Fibroblast of skin of right biceps (primary cell): ENCODE data around the gene LHX4.

Experiments
- DNase-seq: peaks from one replicate; pipeline ENCODE4 v3.0.0-alpha.2; 2013

LHX4 gene

GRCh38 chr1:180228648-180229482 is 1.2 kb upstream of the LHX4 start:
- no peak for DNase-seq

GRCh38 chr1:180230416-180230790 is 339 bp downstream of the LHX4 start:
- DNase-seq = no peak

- DNase-seq = peak; percentile 67
Measured at GRCh38 chr1:180230791-180231505, 884 bp downstream of the LHX4 start.

- peak; percentile 32 for DNase-seq
Measured at GRCh38 chr1:180231506-180231921, 1.4 kb downstream of the LHX4 start.

- DNase-seq = no peak
Measured at GRCh38 chr1:180231936-180232335, 1.9 kb downstream of the LHX4 start.

- DNase-seq = no peak
Measured at GRCh38 chr1:180232521-180233043, 2.5 kb downstream of the LHX4 start.

- DNase-seq = no peak
Measured at GRCh38 chr1:180233191-180234011, 3.3 kb downstream of the LHX4 start.

- DNase-seq = no peak
Measured at GRCh38 chr1:180234369-180235076, 4.5 kb downstream of the LHX4 start.

- no peak for DNase-seq
Measured at GRCh38 chr1:180235077-180235501, 5.0 kb downstream of the LHX4 start.

GRCh38 chr1:180235502-180236239 is 5.6 kb downstream of the LHX4 start:
- no peak for DNase-seq

GRCh38 chr1:180236698-180237509 is 6.8 kb downstream of the LHX4 start:
- DNase-seq = no peak

GRCh38 chr1:180237869-180238476 is 7.9 kb downstream of the LHX4 start:
- no peak for DNase-seq

GRCh38 chr1:180238675-180239074 is 8.6 kb downstream of the LHX4 start:
- no peak for DNase-seq

GRCh38 chr1:180239145-180240096 is 9.4 kb downstream of the LHX4 start:
- no peak for DNase-seq

GRCh38 chr1:180241716-180242544 is 11.9 kb downstream of the LHX4 start:
- no peak for DNase-seq

- DNase-seq = no peak
Measured at GRCh38 chr1:180243517-180244221, 13.6 kb downstream of the LHX4 start.

GRCh38 chr1:180244840-180245239 is 14.8 kb downstream of the LHX4 start:
- no peak for DNase-seq

GRCh38 chr1:180246579-180246978 is 16.5 kb downstream of the LHX4 start:
- no peak for DNase-seq
